ENCODE data around the gene PSMB7. TPM values are rescaled to one million over a fixed set of nuclear protein-coding genes. Genes with fewer than 3 reads are reported as not detected.

Gene PSMB7
- total and polyA plus RNA-seq, 8 donors = 39.0 to 99.9 (median 65.5) TPM

- 87 to 89% methylated on average over 11 of the region's 11 CpGs for WGBS, 2 donors
- Histone ChIP-seq H3K27ac (no peak overlapping the region), H3K9me3 (no peaks in the 10 kb centered on the region), H3K4me1 (no peaks in the 10 kb centered on the region), H3K27me3 (no peaks in the 10 kb centered on the region), H3K4me3 (no peak overlapping the region), H3K36me3 (peaks cover 0 to 11% (median 6%) of the 10 kb centered on the region in 3 donors)
- DNase-seq (no peak), FAIRE-seq (no peak), ATAC-seq (no peak)
- no peak for TF ChIP-seq CTCF (IDR thresholded peaks at IDR 0.05)
- intact Hi-C loops (cut with DNase I) = no loop called here
These were observed 55.2 kb downstream of the PSMB7 start for GRCh38 chr9:124359855-124360678.

GRCh38 chr9:124359426-124359825, 55.8 kb downstream of the PSMB7 start:
- H3K27me3 ChIP-seq = no peaks in the 10 kb centered on the region
- peaks cover 0 to 11% (median 6%) of the 10 kb centered on the region in 3 donors for H3K36me3 ChIP-seq
- ATAC-seq (peak in 1 of 4 donors; percentile 5), DNase-seq (no peak), FAIRE-seq (no peak)
- no peak overlapping the region for H3K4me3 ChIP-seq
- 73 to 87% methylated on average over 6 of the region's 6 CpGs for WGBS, 2 donors
- H3K27ac ChIP-seq = no peak overlapping the region
- no peaks in the 10 kb centered on the region for H3K9me3 ChIP-seq
- no peaks in the 10 kb centered on the region for H3K4me1 ChIP-seq
- TF ChIP-seq CTCF (IDR thresholded peaks at IDR 0.05) = no peak
- intact Hi-C loops (cut with DNase I) = no loop called here

GRCh38 chr9:124358631-124359030, 56.6 kb downstream of the PSMB7 start:
- no peak overlapping the region for H3K27ac ChIP-seq
- intact Hi-C loops (cut with DNase I) = no loop called here
- DNase-seq = no peak
- FAIRE-seq = no peak
- no peak overlapping the region for H3K4me3 ChIP-seq
- 82 to 85% methylated on average over 13 of the region's 13 CpGs for whole genome bisulfite sequencing, 2 donors
- H3K36me3 ChIP-seq = peaks cover 0 to 12% (median 6%) of the 10 kb centered on the region in 3 donors
- H3K27me3 ChIP-seq = no peaks in the 10 kb centered on the region
- H3K4me1 ChIP-seq = no peaks in the 10 kb centered on the region
- TF ChIP-seq CTCF (IDR thresholded peaks at IDR 0.05) = no peak
- peak in 1 of 4 donors; percentile 5 for ATAC-seq
- H3K9me3 ChIP-seq = no peaks in the 10 kb centered on the region

DNA sequence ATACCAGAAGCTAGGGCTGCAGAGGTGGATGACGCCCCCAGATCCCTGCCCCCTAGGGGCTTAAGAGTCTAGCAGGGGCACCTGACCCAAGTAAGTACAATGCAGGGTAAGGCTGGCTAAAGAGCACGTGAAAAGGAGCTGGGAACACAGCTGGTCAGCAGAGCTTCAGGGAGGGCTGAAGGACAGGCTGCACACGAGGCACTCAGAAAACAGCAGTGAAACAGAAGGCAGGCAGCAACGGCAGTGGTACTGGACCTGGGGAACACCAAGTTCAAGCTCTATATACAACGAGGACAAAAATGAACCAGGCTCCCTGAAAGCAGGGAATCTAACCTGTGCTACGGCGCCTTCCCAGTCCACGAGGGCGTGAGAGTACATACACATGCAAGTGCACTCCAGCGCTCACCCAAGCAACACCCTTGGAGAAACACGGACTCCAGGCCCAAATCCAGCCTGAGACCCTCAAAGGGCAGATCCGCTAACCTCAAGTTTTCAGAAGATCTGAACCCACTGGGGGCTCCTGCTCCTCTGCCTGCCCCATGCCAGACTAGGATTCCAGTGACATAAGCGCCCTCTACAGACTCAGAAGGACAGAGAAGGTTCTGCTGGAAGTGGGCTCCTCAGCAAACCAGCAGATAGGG, 57.4 kb downstream of the PSMB7 start:
- TF ChIP-seq CTCF (IDR thresholded peaks at IDR 0.05) = no peak
- no peaks in the 10 kb centered on the region for H3K4me1 ChIP-seq
- peaks cover 7 to 20% (median 11%) of the 10 kb centered on the region in 3 donors for H3K36me3 ChIP-seq
- no peaks in the 10 kb centered on the region for H3K27me3 ChIP-seq
- DNase-seq (no peak), ATAC-seq (peak in 3 of 4 donors; percentile 10 to 44 (median 11)), FAIRE-seq (no peak)
- intact Hi-C loops (cut with DNase I) = no loop called here
- H3K4me3 ChIP-seq = no peak overlapping the region
- H3K27ac ChIP-seq = no peak overlapping the region
- no peaks in the 10 kb centered on the region for H3K9me3 ChIP-seq
- WGBS, 2 donors = 75 to 76% methylated on average over 13 of the region's 13 CpGs

Measured in pancreas (tissue), 10 donors.